ENCODE measurements around the gene ANKRD18B.
A peak's percentile ranks its signal among the peaks of the same experiment; 100 is the strongest.
"Not testable (repeated sequence)": the region's sequence is repeated elsewhere in the genome, so short reads cannot be mapped to it uniquely, and the experiment has no call there.

Gene ANKRD18B

DNA sequence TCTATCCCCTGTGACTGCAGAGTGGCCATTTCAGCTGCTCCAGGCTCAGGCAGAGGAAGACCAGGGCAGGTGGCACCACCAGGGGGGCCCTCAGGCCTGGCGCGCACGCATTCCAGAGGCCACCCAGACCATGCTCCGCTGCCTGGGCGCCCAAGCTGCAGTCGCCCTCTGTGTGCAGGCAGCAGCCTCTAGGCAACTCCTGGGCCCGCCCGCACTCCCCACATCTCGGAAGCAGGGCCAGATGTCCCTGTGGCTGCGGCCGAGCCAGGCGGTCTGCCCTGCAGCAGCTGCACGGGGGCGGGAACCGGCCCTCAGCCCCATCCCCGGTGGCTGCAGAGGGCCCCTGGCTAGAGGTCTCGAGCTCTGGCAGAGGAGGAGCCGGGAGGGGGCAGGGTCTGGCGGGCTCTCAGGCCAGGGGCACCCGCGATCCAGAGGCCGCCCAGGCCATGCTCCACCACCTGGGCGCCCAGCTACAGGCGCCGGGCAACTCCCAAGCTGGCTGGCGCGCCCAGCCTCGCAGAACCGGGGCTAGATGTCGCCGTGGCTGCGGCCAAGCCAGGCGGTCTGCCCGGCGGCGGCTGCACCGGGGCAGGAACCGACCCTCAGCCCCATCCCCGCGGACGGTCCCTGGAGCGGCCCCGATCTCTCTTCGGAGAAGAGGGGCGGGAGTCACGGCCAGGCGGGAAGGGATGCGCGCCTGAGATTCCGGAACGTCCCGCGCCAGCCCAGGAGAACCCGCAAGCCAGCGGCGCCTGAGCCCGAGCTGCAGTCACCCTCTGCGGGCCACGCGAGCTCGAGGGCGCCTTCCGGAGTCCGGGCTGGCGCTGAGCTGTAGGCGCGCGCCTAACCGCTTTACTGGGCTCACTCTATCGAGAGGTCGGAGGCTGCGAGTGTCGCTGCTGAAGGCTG is at the start of gene ANKRD18B:
TSS of gene ANKRD18B (plus strand) at position 855 of the 909 bp plus-strand sequence. CDS start 239 bp downstream, outside the sequence.
- Mint-ChIP-seq H3K4me3 (peak within 1 kb of the TSS; percentile 87 to 96 (median 93)), H3K27me3 (ENCODE audit: low read depth) (peaks cover 45% of the 10 kb centered on the region), H3K27ac (peak within 1 kb of the TSS in 2 of 3 experiments; percentile 48 to 81)
- not testable (repeated sequence) for H3K36me3 Mint-ChIP-seq (ENCODE audit: low read depth); H3K4me1 Mint-ChIP-seq; H3K9me3 Mint-ChIP-seq
- TF ChIP-seq, protein P1, sequence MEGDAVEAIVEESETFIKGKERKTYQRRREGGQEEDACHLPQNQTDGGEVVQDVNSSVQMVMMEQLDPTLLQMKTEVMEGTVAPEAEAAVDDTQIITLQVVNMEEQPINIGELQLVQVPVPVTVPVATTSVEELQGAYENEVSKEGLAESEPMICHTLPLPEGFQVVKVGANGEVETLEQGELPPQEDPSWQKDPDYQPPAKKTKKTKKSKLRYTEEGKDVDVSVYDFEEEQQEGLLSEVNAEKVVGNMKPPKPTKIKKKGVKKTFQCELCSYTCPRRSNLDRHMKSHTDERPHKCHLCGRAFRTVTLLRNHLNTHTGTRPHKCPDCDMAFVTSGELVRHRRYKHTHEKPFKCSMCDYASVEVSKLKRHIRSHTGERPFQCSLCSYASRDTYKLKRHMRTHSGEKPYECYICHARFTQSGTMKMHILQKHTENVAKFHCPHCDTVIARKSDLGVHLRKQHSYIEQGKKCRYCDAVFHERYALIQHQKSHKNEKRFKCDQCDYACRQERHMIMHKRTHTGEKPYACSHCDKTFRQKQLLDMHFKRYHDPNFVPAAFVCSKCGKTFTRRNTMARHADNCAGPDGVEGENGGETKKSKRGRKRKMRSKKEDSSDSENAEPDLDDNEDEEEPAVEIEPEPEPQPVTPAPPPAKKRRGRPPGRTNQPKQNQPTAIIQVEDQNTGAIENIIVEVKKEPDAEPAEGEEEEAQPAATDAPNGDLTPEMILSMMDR (IDR thresholded peaks at IDR 0.05; ENCODE audit: unreplicated experiment in 3 of 3), result peak; percentile 22 to 43 (median 34)

DNA sequence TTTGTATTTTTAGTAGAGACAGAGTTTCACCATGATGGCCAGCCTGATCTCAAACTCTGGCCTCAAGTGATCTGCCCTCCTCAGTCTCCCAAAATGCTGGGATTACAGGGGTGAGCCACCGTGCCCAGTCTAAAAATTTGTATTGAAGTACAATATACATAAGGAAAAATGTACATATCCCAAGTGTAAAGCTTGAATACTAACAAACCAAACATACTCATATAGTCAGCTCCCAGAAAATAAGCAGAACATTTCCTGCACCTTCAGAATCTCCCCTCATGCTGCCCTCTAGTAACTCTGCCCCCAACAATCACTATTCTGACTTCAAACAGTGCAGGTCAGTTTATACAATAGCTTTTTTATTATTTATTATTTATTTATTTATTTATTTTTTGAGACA is 48.7 kb upstream of the ANKRD18B start:
- Mint-ChIP-seq H3K36me3 (ENCODE audit: low read depth) (peaks cover 10% of the 10 kb centered on the region), H3K9me3 (no peaks in the 10 kb centered on the region), H3K4me1 (peaks cover 11% of the 10 kb centered on the region), H3K4me3 (peak overlapping the region; percentile 53 to 72 (median 69)), H3K27ac (no peak overlapping the region), H3K27me3 (ENCODE audit: low read depth) (no peaks in the 10 kb centered on the region)
- TF ChIP-seq, protein P1 (IDR thresholded peaks at IDR 0.05; ENCODE audit: unreplicated experiment in 3 of 3), result no peak

DNA sequence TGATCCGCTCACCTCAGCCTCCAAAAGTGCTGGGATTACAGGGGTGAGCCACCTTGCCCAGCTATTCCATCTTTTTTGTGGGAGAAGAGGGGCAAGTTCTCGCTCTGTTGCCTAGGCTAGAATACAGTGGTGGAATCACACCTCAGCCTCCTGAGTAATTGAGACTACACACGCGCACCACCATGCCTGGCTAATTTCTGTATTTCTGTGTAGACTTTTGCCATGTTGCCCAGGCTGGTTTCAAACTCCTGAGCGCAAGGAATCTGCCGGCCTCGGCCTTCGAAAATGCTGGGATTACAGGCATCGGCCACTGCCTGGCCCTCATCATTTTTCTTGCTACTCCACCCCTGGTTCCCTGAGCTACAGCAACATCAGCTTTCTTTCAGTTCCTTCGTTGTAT is 47.5 kb upstream of the ANKRD18B start:
- H3K4me1 Mint-ChIP-seq, result peaks cover 11% of the 10 kb centered on the region
- peak overlapping the region; percentile 33 to 72 (median 41) for H3K4me3 Mint-ChIP-seq
- peak overlapping the region in 1 of 3 experiments; percentile 56 for H3K27ac Mint-ChIP-seq
- TF ChIP-seq, protein P1 (IDR thresholded peaks at IDR 0.05; ENCODE audit: unreplicated experiment in 3 of 3), result no peak
- no peaks in the 10 kb centered on the region for H3K9me3 Mint-ChIP-seq
- H3K27me3 Mint-ChIP-seq (ENCODE audit: low read depth), result no peaks in the 10 kb centered on the region
- H3K36me3 Mint-ChIP-seq (ENCODE audit: low read depth), result peaks cover 6% of the 10 kb centered on the region

DNA sequence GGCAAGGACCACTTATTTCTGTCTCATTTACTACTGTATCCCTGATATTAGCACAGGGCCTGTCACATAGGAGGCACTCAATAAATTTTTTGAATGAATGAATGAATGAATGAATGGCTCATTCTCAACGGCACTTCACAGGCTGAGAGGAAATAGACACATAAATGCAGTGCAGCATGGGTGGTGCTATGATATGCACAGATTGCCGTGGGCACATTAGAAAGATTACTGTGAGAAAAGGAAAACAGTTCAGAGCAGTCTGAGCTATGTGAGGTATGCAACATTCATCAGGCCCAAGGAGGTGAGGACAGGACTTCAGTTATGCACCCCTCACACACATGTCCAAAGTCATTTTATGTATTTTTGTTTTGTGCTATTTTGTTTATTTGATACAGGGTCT is 43.9 kb upstream of the ANKRD18B start:
- Mint-ChIP-seq H3K4me3 (no peak overlapping the region), H3K27me3 (ENCODE audit: low read depth) (no peaks in the 10 kb centered on the region), H3K9me3 (no peaks in the 10 kb centered on the region), H3K27ac (no peak overlapping the region), H3K4me1 (no peaks in the 10 kb centered on the region), H3K36me3 (ENCODE audit: low read depth) (no peaks in the 10 kb centered on the region)
- TF ChIP-seq, protein P1 (IDR thresholded peaks at IDR 0.05; ENCODE audit: unreplicated experiment in 3 of 3), result no peak

DNA sequence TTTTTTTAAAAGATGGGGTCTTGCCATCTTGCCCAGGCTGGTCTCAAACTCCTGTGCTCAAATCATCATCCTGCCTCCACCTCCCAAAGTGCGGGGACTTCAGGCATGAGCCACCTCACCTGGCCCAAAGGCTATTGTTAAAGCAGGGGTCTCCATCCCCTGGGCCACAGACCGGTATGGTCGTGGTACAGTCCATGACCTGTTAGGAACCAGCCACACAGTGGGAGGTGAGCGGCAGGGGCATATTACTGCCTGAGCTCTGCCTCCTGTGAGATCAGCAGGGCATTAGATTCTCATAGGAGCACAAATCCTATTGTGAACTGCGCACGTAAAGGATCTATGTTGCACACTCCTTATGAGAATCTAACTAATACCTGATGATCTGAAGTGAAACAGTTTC is 43.1 kb upstream of the ANKRD18B start:
- no peaks in the 10 kb centered on the region for H3K4me1 Mint-ChIP-seq
- H3K4me3 Mint-ChIP-seq, result no peak overlapping the region
- no peaks in the 10 kb centered on the region for H3K36me3 Mint-ChIP-seq (ENCODE audit: low read depth)
- no peaks in the 10 kb centered on the region for H3K9me3 Mint-ChIP-seq
- H3K27me3 Mint-ChIP-seq (ENCODE audit: low read depth), result no peaks in the 10 kb centered on the region
- TF ChIP-seq, protein P1 (IDR thresholded peaks at IDR 0.05; ENCODE audit: unreplicated experiment in 3 of 3), result no peak
- H3K27ac Mint-ChIP-seq, result no peak overlapping the region

DNA sequence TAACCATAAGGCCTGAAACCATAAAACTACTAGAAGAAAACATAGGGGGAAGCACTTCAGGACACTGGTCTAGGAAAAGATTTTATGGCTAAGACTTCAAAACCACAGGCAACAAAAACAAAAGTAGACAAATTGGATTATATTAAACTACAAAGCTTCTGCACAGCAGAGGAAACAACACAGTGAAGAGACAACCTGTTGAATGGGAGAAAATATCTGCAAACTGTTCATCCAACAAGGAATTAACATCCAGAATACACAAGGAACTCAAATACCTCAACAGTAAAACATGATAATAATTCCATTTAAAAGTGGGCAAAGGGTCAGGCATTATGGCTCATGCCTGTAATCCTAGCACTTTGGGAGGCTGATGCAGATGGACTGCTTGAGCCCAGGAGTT is 38.7 kb upstream of the ANKRD18B start:
- not testable (repeated sequence) for H3K27me3 Mint-ChIP-seq (ENCODE audit: low read depth); H3K9me3 Mint-ChIP-seq; H3K4me1 Mint-ChIP-seq; H3K27ac Mint-ChIP-seq; H3K36me3 Mint-ChIP-seq (ENCODE audit: low read depth); H3K4me3 Mint-ChIP-seq
